ENCODE measurements around the gene ETFA. TPM values are rescaled to one million over a fixed set of nuclear protein-coding genes. Genes with fewer than 3 reads are reported as not detected.
"Not testable (repeated sequence)": the region's sequence is repeated elsewhere in the genome, so short reads cannot be mapped to it uniquely, and the experiment has no call there.

Gene ETFA
- total RNA-seq, 1 donor from 2014 or later = 539 TPM

GRCh38 chr15:76330080-76330680 is 18.9 kb upstream of the ETFA start:
- intact Hi-C loops (cut with DNase I) = loop anchor here (5.0 kb wide), 1 partner anchor 93 kb away; no protein-coding TSS in a partner anchor
- peak; percentile 69 for ATAC-seq (ENCODE audit: poor library complexity)
- DNase-seq = peak; percentile 67

GRCh38 chr15:76328958-76329357 is 17.7 kb upstream of the ETFA start:
- DNase-seq (no peak), ATAC-seq (ENCODE audit: poor library complexity) (no peak)
- intact Hi-C loops (cut with DNase I) = no loop called here

- DNase-seq (no peak), ATAC-seq (ENCODE audit: poor library complexity) (no peak)
- intact Hi-C loops (cut with DNase I) = no loop called here
Observed at GRCh38 chr15:76328106-76328696, 16.9 kb upstream of the ETFA start.

- intact Hi-C loops (cut with DNase I) = no loop called here
- ATAC-seq (ENCODE audit: poor library complexity) = peak; percentile 89
- DNase-seq = no peak
Observed at GRCh38 chr15:76327191-76328105, 16.2 kb upstream of the ETFA start.

GRCh38 chr15:76325704-76326103 is 14.4 kb upstream of the ETFA start:
- ATAC-seq (ENCODE audit: poor library complexity) = no peak
- intact Hi-C loops (cut with DNase I) = no loop called here
- DNase-seq = no peak

- intact Hi-C loops (cut with DNase I) = no loop called here
- no peak for DNase-seq
- ATAC-seq (ENCODE audit: poor library complexity) = no peak
Observed at GRCh38 chr15:76324066-76324465, 12.8 kb upstream of the ETFA start.

GRCh38 chr15:76321602-76322001 is 10.3 kb upstream of the ETFA start:
- ATAC-seq (ENCODE audit: poor library complexity) = peak; percentile 27
- intact Hi-C loops (cut with DNase I) = no loop called here
- DNase-seq = no peak

- intact Hi-C loops (cut with DNase I) = no loop called here
- ATAC-seq (ENCODE audit: poor library complexity) = no peak
- no peak for DNase-seq
Observed at GRCh38 chr15:76321171-76321570, 9.9 kb upstream of the ETFA start.

GRCh38 chr15:76320012-76320411 is 8.7 kb upstream of the ETFA start:
- no peak for DNase-seq
- ATAC-seq (ENCODE audit: poor library complexity) = no peak
- intact Hi-C loops (cut with DNase I) = no loop called here

GRCh38 chr15:76313731-76314130 is 2.5 kb upstream of the ETFA start:
- intact Hi-C loops (cut with DNase I) = no loop called here
- ATAC-seq (ENCODE audit: poor library complexity) = no peak
- DNase-seq = no peak

- ATAC-seq (ENCODE audit: poor library complexity); intact Hi-C loops (cut with DNase I); DNase-seq: not testable (repeated sequence)
Observed at GRCh38 chr15:76313175-76313567, 1.9 kb upstream of the ETFA start.

GRCh38 chr15:76312540-76313174 is 1.4 kb upstream of the ETFA start:
- no peak for ATAC-seq (ENCODE audit: poor library complexity)
- intact Hi-C loops (cut with DNase I) = no loop called here
- no peak for DNase-seq

- intact Hi-C loops (cut with DNase I) = no loop called here
- DNase-seq (no peak), ATAC-seq (ENCODE audit: poor library complexity) (peak; percentile 40)
Observed at GRCh38 chr15:76310475-76311099, 682 bp downstream of the ETFA start.

GRCh38 chr15:76309601-76310330 is 1.5 kb downstream of the ETFA start:
- intact Hi-C loops (cut with DNase I) = no loop called here
- DNase-seq (no peak), ATAC-seq (ENCODE audit: poor library complexity) (no peak)

GRCh38 chr15:76303909-76304308 is 7.4 kb downstream of the ETFA start:
- no peak for DNase-seq
- intact Hi-C loops (cut with DNase I) = no loop called here
- ATAC-seq (ENCODE audit: poor library complexity) = no peak

GRCh38 chr15:76299786-76300185 is 11.5 kb downstream of the ETFA start:
- intact Hi-C loops (cut with DNase I) = no loop called here
- ATAC-seq (ENCODE audit: poor library complexity) (no peak), DNase-seq (no peak)

GRCh38 chr15:76298986-76299385 is 12.3 kb downstream of the ETFA start:
- intact Hi-C loops (cut with DNase I) = no loop called here
- no peak for DNase-seq
- ATAC-seq (ENCODE audit: poor library complexity) = no peak

- ATAC-seq (ENCODE audit: poor library complexity); intact Hi-C loops (cut with DNase I); DNase-seq: not testable (repeated sequence)
Observed at GRCh38 chr15:76297951-76298350, 13.3 kb downstream of the ETFA start.
